ENCODE data around the gene YIPF3.

The YIPF3 gene

DNA sequence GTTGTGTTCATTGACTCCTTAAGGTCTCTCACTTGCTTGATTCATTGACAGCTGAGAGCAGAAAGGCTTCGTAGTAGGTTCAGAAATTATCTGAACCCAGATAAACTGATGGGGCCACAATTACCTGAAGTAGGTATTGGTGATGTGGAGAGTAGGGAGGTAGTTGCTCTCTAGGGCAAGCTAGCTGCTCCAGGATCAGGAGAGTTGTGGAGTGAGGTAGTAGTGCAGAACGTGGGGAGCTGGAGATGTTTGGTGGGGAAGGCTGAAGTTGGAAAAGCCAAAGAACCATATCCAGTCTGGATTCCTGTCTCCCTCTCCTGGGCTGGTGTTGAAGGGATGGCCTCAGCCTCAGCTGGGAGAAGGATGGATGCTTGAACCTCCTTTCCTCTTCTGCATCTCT is 23.5 kb downstream of the YIPF3 start:
- no peak for DNase-seq (ENCODE audit: low read depth, low spot score)
- in situ Hi-C loops (cut with HindIII; ENCODE audit: low sequenced_read_pairs): no loop called here
- no peak for TF ChIP-seq CTCF (IDR thresholded peaks at IDR 0.05; ENCODE audit: low read depth, low read length)
- no peak overlapping the region for H3K4me3 ChIP-seq (ENCODE audit: low read depth, low read length)

- in situ Hi-C loops (cut with HindIII; ENCODE audit: low sequenced_read_pairs): no loop called here
- no peak overlapping the region for H3K4me3 ChIP-seq (ENCODE audit: low read depth, low read length)
- no peak for TF ChIP-seq CTCF (IDR thresholded peaks at IDR 0.05; ENCODE audit: low read depth, low read length)
- DNase-seq (ENCODE audit: low read depth, low spot score): peak; percentile 72
Measured at GRCh38 chr6:43492673-43493072, 24.1 kb downstream of the YIPF3 start.

GRCh38 chr6:43491750-43492661 is 24.7 kb downstream of the YIPF3 start:
- in situ Hi-C loops (cut with HindIII; ENCODE audit: low sequenced_read_pairs): no loop called here
- DNase-seq (ENCODE audit: low read depth, low spot score): peak; percentile 77
- TF ChIP-seq CTCF (IDR thresholded peaks at IDR 0.05; ENCODE audit: low read depth, low read length): no peak
- no peak overlapping the region for H3K4me3 ChIP-seq (ENCODE audit: low read depth, low read length)

GRCh38 chr6:43490523-43490939 is 26.2 kb downstream of the YIPF3 start:
- no peak overlapping the region for H3K4me3 ChIP-seq (ENCODE audit: low read depth, low read length)
- no peak for TF ChIP-seq CTCF (IDR thresholded peaks at IDR 0.05; ENCODE audit: low read depth, low read length)
- in situ Hi-C loops (cut with HindIII; ENCODE audit: low sequenced_read_pairs): no loop called here
- DNase-seq (ENCODE audit: low read depth, low spot score): no peak

DNA sequence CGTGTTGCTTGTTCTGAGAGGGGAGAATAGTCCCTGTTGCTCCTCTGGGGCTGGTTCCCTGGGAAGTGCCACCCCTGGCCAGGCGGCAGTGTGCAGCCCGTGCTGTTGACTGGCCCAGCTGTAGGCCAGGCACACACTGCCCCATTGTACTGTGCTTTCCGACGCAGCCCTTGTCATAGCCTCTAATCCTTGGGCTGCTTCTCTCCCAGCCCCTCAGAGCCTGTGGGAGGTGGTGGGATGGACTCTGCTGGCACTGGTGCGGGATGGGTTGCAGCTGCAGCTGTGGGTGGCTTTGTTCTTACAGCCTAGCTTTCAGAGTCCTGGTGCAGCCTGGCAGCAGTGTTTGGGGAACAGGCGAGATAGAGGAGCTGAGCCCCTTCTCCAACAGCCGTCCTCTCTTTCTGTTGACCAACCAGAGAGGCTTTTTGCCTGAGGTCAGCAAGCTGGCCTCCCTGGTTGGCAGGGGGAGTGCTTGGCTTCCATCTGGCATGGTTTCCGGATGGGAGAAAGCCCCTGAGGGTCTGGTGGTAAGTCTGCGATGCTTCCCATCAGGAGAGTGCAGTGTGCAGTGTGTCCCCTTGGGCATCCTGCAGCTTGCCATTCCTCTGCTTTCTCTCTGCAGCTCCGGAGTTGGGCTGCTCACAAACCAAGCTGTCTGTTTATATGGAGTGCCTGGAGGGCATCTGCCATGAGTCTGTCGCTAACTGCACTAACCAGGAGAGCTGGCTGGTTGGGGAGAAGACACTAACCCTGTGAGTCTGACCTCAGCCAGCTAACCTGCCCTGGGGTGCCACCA is 27.3 kb downstream of the YIPF3 start:
- in situ Hi-C loops (cut with HindIII; ENCODE audit: low sequenced_read_pairs): no loop called here

More for the DNA sequence above, 27.3 kb downstream of the YIPF3 start:
- no peak overlapping the region for H3K4me3 ChIP-seq (ENCODE audit: low read depth, low read length)
- TF ChIP-seq CTCF (IDR thresholded peaks at IDR 0.05; ENCODE audit: low read depth, low read length): no peak
- DNase-seq (ENCODE audit: low read depth, low spot score): no peak
